Fibroblast of villous mesenchyme (primary cell): ENCODE data around the gene PLD6. TPM values are rescaled to one million over a fixed set of nuclear protein-coding genes. Genes with fewer than 3 reads are reported as not detected.
"Not testable (repeated sequence)": the region's sequence is repeated elsewhere in the genome, so short reads cannot be mapped to it uniquely, and the experiment has no call there.

Source experiments
- DNase-seq: peaks from one replicate; pipeline ENCODE4 v3.0.0-alpha.2; 2010; ENCODE audit warnings: low read depth
- H3K4me3 ChIP-seq: 2 replicates; pipeline ENCODE4 v1.5.1; 2011; ENCODE audit warnings: low read depth, mild to moderate bottlenecking, low read length
- CTCF ChIP-seq: IDR thresholded peaks from 2 replicates; pipeline ENCODE4 v1.5.1; 2012; ENCODE audit warnings: low read depth, mild to moderate bottlenecking, low read length; ENCODE audit not compliant: insufficient read depth
- total RNA-seq: library from RNA; depleted of rRNA; stranded (reverse); fragments of >200 nt; gene quantifications from 2 replicates; pipeline ENCODE4 v1.2.3, GENCODE V29; 2012

The PLD6 gene
- total RNA-seq: 4.8 and 5.6 TPM in 2 replicates

GRCh38 chr17:17206124-17206912 lies at the start of gene PLD6:
TSS of gene PLD6 (minus strand) at chr17:17206333. CDS start at chr17:17206286, 47 bp downstream.
- H3K4me3 ChIP-seq: peak within 1 kb of the TSS; percentile 62
- peak; percentile 70 for DNase-seq
- TF ChIP-seq CTCF: no peak

- H3K4me3 ChIP-seq, DNase-seq: not testable (repeated sequence)
These were observed 49.6 kb upstream of the PLD6 start for GRCh38 chr17:17255689-17256088.

DNA sequence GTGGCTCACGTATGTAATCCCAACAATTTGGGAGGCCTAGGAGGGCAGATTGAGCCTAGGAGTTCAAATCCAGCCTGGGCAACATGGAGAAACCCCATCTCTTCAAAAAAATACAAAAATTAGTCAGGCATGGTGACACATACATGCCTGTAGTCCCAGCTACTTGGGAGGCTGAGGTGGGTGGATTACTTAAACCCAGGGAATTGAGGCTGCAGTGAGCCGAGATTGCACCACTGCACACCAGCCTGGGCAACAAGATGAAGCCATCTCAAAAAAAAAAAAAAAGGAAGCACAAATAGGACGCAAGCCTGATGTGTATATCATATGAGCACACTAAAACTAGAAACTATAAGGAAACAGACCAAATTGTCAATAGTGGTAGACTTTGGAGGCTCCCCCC lies 47.9 kb upstream of the PLD6 start:
- no peak for DNase-seq
- no peak for TF ChIP-seq CTCF
- H3K4me3 ChIP-seq: no peak overlapping the region

GRCh38 chr17:17253406-17253805 lies 47.3 kb upstream of the PLD6 start:
- no peak for TF ChIP-seq CTCF
- DNase-seq: no peak
- H3K4me3 ChIP-seq: no peak overlapping the region

GRCh38 chr17:17252149-17252661 lies 46.1 kb upstream of the PLD6 start:
- TF ChIP-seq CTCF: no peak
- peak; percentile 3 for DNase-seq
- H3K4me3 ChIP-seq: no peak overlapping the region

GRCh38 chr17:17246879-17247278 lies 40.7 kb upstream of the PLD6 start:
- no peak overlapping the region for H3K4me3 ChIP-seq
- no peak for TF ChIP-seq CTCF
- no peak for DNase-seq

DNA sequence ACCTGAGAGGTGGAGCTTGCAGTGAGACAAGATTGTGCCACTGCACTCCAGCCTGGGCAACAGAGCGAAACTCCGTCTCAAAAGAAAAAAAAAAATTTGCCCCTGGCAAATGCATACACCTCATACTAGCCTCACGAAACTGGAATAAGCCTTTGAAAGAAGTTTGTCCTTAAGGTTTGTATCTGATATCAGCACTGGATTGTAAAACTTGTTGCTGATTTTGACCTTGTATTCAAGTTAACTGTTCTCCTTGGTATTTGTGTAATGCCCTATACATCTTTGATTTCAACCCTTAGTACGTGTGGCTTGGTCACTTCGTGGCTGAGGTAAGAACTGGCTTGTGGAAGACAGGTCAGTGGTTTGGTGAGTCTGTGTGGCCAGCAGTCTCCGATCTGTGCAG lies 37.0 kb upstream of the PLD6 start:
- DNase-seq: no peak
- no peak overlapping the region for H3K4me3 ChIP-seq
- TF ChIP-seq CTCF: no peak
